SK-N-SH (cell line): ENCODE measurements around the gene COX7A1. TPM values are rescaled to one million over a fixed set of nuclear protein-coding genes. Genes with fewer than 3 reads are reported as not detected.

Experiments
- CTCF ChIA-PET: fragments of 300-600, 350-600 bp; formaldehyde crosslinking; extraction: SDS; loops from one replicate; lab custom pipeline; 2021; lab: Yijun Ruan, JAX
- POLR2A ChIA-PET: fragments of 350-600 bp; sonication (Branson Sonifier 250); formaldehyde crosslinking; extraction: SDS; loops from one replicate; lab custom pipeline; 2020; ENCODE audit warnings: antibody characterized with exemption, inconsistent platforms; lab: Yijun Ruan, JAX
- DNase-seq: peaks from one replicate; pipeline ENCODE4 v3.0.0; 2012
- H2AFZ ChIP-seq: fragments of 200-600 bp; sonication (generic); 2 replicates; pipeline ENCODE4 v1.8.1; 2016; ENCODE audit warnings: antibody characterized with exemption, mild to moderate bottlenecking, low read depth
- H3F3A ChIP-seq: fragments of 200-600 bp; sonication (generic); replicated peaks from 2 replicates; pipeline ENCODE3; 2016; ENCODE audit warnings: antibody characterized with exemption, mild to moderate bottlenecking; ENCODE audit not compliant: insufficient read depth
- H3K27ac ChIP-seq, 2 experiments: fragments of 200-500 bp in 1 of 2; fragments of 200-600 bp in 1 of 2; sonication (Bioruptor generic) in 1 of 2; sonication (generic), shearing (Covaris generic) in 1 of 2; 2 replicates each; pipeline versions ENCODE4 v1.5.1 to v1.6.1; 2014 to 2016; ENCODE audit warnings: low read depth in 2 of 2, inconsistent platforms in 1 of 2, low read length in 1 of 2, mild to moderate bottlenecking in 1 of 2, mixed read lengths in 1 of 2
- H3K27me3 ChIP-seq: fragments of 200-600 bp; sonication (generic), shearing (Covaris generic); 2 replicates; pipeline ENCODE4 v1.6.1; 2016; ENCODE audit warnings: mixed run types; ENCODE audit not compliant: insufficient read depth
- H3K36me3 ChIP-seq, 2 experiments: fragments of 200-500 bp in 1 of 2; fragments of 200-600 bp in 1 of 2; sonication (Bioruptor generic) in 1 of 2; sonication (generic) in 1 of 2; replicated peaks in 1 of 2; 2 replicates each; pipeline versions ENCODE3 to v1.5.1; 2014 to 2016; ENCODE audit warnings: low read length in 1 of 2, mild to moderate bottlenecking in 1 of 2; ENCODE audit not compliant: insufficient read depth in 2 of 2, control insufficient read depth in 1 of 2
- H3K4me1 ChIP-seq, 2 experiments: fragments of 200-500 bp in 1 of 2; fragments of 200-600 bp in 1 of 2; sonication (Bioruptor generic) in 1 of 2; sonication (generic), shearing (Covaris generic) in 1 of 2; 2 replicates each; pipeline versions ENCODE4 v1.5.1 to v1.6.1; 2014 to 2016; ENCODE audit warnings: low read depth in 1 of 2, low read length in 1 of 2, mixed run types in 1 of 2; ENCODE audit not compliant: insufficient read depth in 2 of 2, control insufficient read depth in 1 of 2
- H3K4me2 ChIP-seq: fragments of 200-600 bp; sonication (generic), shearing (Covaris generic); 2 replicates; pipeline ENCODE4 v1.6.1; 2017; ENCODE audit warnings: mixed run types
- H3K4me3 ChIP-seq, 2 experiments: fragments of 200-500 bp in 1 of 2; fragments of 200-600 bp in 1 of 2; sonication (Bioruptor generic) in 1 of 2; sonication (generic), shearing (Covaris generic) in 1 of 2; 2 replicates each; pipeline versions ENCODE4 v1.5.1 to v1.8.1; 2014 to 2016; ENCODE audit warnings: low read depth in 2 of 2, inconsistent platforms in 1 of 2, low read length in 1 of 2, mild to moderate bottlenecking in 1 of 2, mixed read lengths in 1 of 2, moderate library complexity in 1 of 2
- H3K79me2 ChIP-seq: fragments of 200-600 bp; sonication (generic); 2 replicates; pipeline ENCODE4 v1.8.1; 2017; ENCODE audit warnings: mild to moderate bottlenecking; ENCODE audit not compliant: insufficient read depth
- H3K9ac ChIP-seq: fragments of 200-600 bp; sonication (generic); 2 replicates; pipeline ENCODE4 v1.6.1; 2017; ENCODE audit warnings: mixed run types
- H3K9me2 ChIP-seq: fragments of 200-600 bp; sonication (generic); 2 replicates; pipeline ENCODE4 v1.6.1; 2017; ENCODE audit warnings: mixed run types
- H3K9me3 ChIP-seq: fragments of 200-600 bp; sonication (generic); 2 replicates; pipeline ENCODE4 v1.6.1; 2017; ENCODE audit warnings: mixed run types, mild to moderate bottlenecking, moderate library complexity
- H4K20me1 ChIP-seq: fragments of 200-600 bp; sonication (generic); 2 replicates; pipeline ENCODE4 v1.6.1; 2017; ENCODE audit warnings: mild to moderate bottlenecking, mixed run types; ENCODE audit not compliant: insufficient read depth
- ELF1 ChIP-seq: IDR thresholded peaks from 2 replicates; pipeline ENCODE4 v1.4.0; 2012
- EP300 ChIP-seq, 2 experiments: IDR thresholded peaks; 2 replicates each; pipeline versions ENCODE4 v1.4.0 to v1.6.1; 2012; ENCODE audit warnings: borderline replicate concordance in 1 of 2, low read depth in 1 of 2, low read length in 1 of 2
- FOXJ3 ChIP-seq: sonication (generic); formaldehyde crosslinking; IDR thresholded peaks from 2 replicates; pipeline ENCODE4 v1.5.1; 2020; ENCODE audit warnings: mild to moderate bottlenecking, missing genetic modification reagents
- FOXM1 ChIP-seq: IDR thresholded peaks from 2 replicates; pipeline ENCODE4 v1.4.0; 2012; ENCODE audit warnings: low read depth, mild to moderate bottlenecking
- GATA2 ChIP-seq: sonication (generic); formaldehyde crosslinking; IDR thresholded peaks from 2 replicates; pipeline ENCODE4 v1.5.0; 2020; ENCODE audit warnings: mild to moderate bottlenecking, missing genetic modification reagents
- JUND ChIP-seq: IDR thresholded peaks from 2 replicates; pipeline ENCODE4 v1.4.0; 2012
- MAX ChIP-seq: IDR thresholded peaks from 2 replicates; pipeline ENCODE4 v1.4.0; 2012; ENCODE audit warnings: low read depth
- MXI1 ChIP-seq: IDR thresholded peaks from 2 replicates; pipeline ENCODE4 v1.6.1; 2012; ENCODE audit warnings: mild to moderate bottlenecking, low read depth, low read length, improper control_type of control experiment
- NFIC ChIP-seq: IDR thresholded peaks from 2 replicates; pipeline ENCODE4 v1.4.0; 2012; ENCODE audit warnings: borderline replicate concordance
- NRF1 ChIP-seq: IDR thresholded peaks from 2 replicates; pipeline ENCODE4 v1.6.1; 2012; ENCODE audit warnings: low read depth, mild to moderate bottlenecking, low read length
- POLR2AphosphoS5 ChIP-seq: IDR thresholded peaks from 2 replicates; pipeline ENCODE4 v1.6.1; 2012; ENCODE audit warnings: low read depth, low read length
- RAD21 ChIP-seq: IDR thresholded peaks from 2 replicates; pipeline ENCODE4 v1.6.1; 2012; ENCODE audit warnings: mild to moderate bottlenecking, low read length
- RCOR1 ChIP-seq: fragments of 150-350 bp; IDR thresholded peaks from 2 replicates; pipeline ENCODE4 v1.6.1; 2017; ENCODE audit warnings: antibody characterized with exemption, low read length
- REST ChIP-seq: IDR thresholded peaks from 2 replicates; pipeline ENCODE4 v1.6.1; 2012; ENCODE audit warnings: mild to moderate bottlenecking, low read depth, low read length, moderate library complexity
- RFX5 ChIP-seq: IDR thresholded peaks from 2 replicates; pipeline ENCODE4 v1.6.1; 2012; ENCODE audit warnings: mild to moderate bottlenecking, improper control_type of control experiment, low read length
- RXRA ChIP-seq: IDR thresholded peaks from 2 replicates; pipeline ENCODE4 v1.4.0; 2012; ENCODE audit warnings: low read depth, mild to moderate bottlenecking, borderline replicate concordance
- SIN3A ChIP-seq: IDR thresholded peaks from 2 replicates; pipeline ENCODE4 v1.6.1; 2012; ENCODE audit warnings: low read depth, mild to moderate bottlenecking, low read length, moderate library complexity, borderline replicate concordance
- TCF12 ChIP-seq: IDR thresholded peaks from 2 replicates; pipeline ENCODE4 v1.4.0; 2012
- TEAD4 ChIP-seq: IDR thresholded peaks from 2 replicates; pipeline ENCODE4 v1.4.0; 2012; ENCODE audit warnings: mild to moderate bottlenecking, borderline replicate concordance; ENCODE audit not compliant: insufficient read depth
- USF1 ChIP-seq: IDR thresholded peaks from 2 replicates; pipeline ENCODE4 v1.4.0; 2012; ENCODE audit warnings: low read depth, borderline replicate concordance
- WGBS: methylation state at CpG from one replicate; pipeline ENCODE4 v1.1.6; 2017; ENCODE audit warnings: low lambda C conversion rate; 5-methylcytosine and 5-hydroxymethylcytosine counted together
- polyA plus RNA-seq, 3 experiments: library from polyadenylated mRNA; depleted of rRNA; stranded (reverse); fragments of >200 nt; gene quantifications; 2 replicates each; pipeline ENCODE4 v1.2.3, GENCODE V29; 2012

Gene COX7A1
- polyA plus RNA-seq (2012; rRNA removed), result not detected in 2 replicates
- not detected in 2 replicates for polyA plus RNA-seq (2012; cell fraction: cytosol; rRNA removed)
- not detected in 2 replicates for polyA plus RNA-seq (2012; cell fraction: nucleus; rRNA removed)

GRCh38 chr19:36152352-36153091 is at the start of gene COX7A1:
Gene COX7A1 (minus strand): TSS chr19:36152447. CDS start chr19:36152407, 40 bp downstream.
- TF ChIP-seq NRF1, result no peak
- TF ChIP-seq RAD21, result no peak
- no peak for TF ChIP-seq ELF1
- TF ChIP-seq GATA2 (CRISPR knock-in tag), result no peak
- TF ChIP-seq SIN3A, result no peak
- TF ChIP-seq RFX5, result no peak
- TF ChIP-seq MXI1, result no peak
- TF ChIP-seq FOXJ3 (CRISPR knock-in tag), result no peak
- TF ChIP-seq REST, result no peak
- TF ChIP-seq RCOR1, result no peak
- no peak within 1 kb of the TSS for H3K4me2 ChIP-seq
- H3F3A ChIP-seq, result peaks cover 9% of the 10 kb centered on the region
- peaks cover 3% of the 10 kb centered on the region; the same call in 1 of the 2 replicates for H3K79me2 ChIP-seq
- H3K36me3 ChIP-seq, result peaks cover 12 to 28% of the 10 kb centered on the region in 2 experiments
- no peaks in the 10 kb centered on the region for H3K27me3 ChIP-seq
- no peak within 1 kb of the TSS for H3K27ac ChIP-seq
- H3K9me3 ChIP-seq, result no peaks in the 10 kb centered on the region
- H2AFZ ChIP-seq, result no peak within 1 kb of the TSS
- no peak for DNase-seq
- CTCF ChIA-PET, result interaction anchor here (1.4 kb wide), 1 partner anchor 25 kb away, joined by 6 read pairs; no protein-coding TSS in a partner anchor
- no peaks in the 10 kb centered on the region for H4K20me1 ChIP-seq
- H3K4me3 ChIP-seq, result no peak within 1 kb of the TSS
- no peaks in the 10 kb centered on the region for H3K9me2 ChIP-seq
- POLR2A ChIA-PET, result no interaction called here
- H3K9ac ChIP-seq, result no peak within 1 kb of the TSS
- H3K4me1 ChIP-seq, result no peaks in the 10 kb centered on the region
- WGBS, result 95% methylated on average over 34 of the region's 40 CpGs

GRCh38 chr19:36201684-36202083 is 49.4 kb upstream of the COX7A1 start:
- POLR2A ChIA-PET, result no interaction called here
- H3F3A ChIP-seq, result no peaks in the 10 kb centered on the region
- 91% methylated on average over 6 of the region's 6 CpGs for WGBS
- CTCF ChIA-PET, result interaction anchor here (2.6 to 3.6 kb wide), 2 partner anchors 12 to 74 kb away, joined by 7 to 10 read pairs; no protein-coding TSS in a partner anchor
- H3K9me3 ChIP-seq, result no peaks in the 10 kb centered on the region
- H4K20me1 ChIP-seq, result no peaks in the 10 kb centered on the region
- H3K79me2 ChIP-seq, result no peaks in the 10 kb centered on the region
- H3K9me2 ChIP-seq, result no peaks in the 10 kb centered on the region
- no peak overlapping the region for H2AFZ ChIP-seq
- H3K4me3 ChIP-seq, result no peak overlapping the region
- DNase-seq, result no peak
- no peaks in the 10 kb centered on the region for H3K4me1 ChIP-seq
- H3K9ac ChIP-seq, result no peak overlapping the region
- H3K27me3 ChIP-seq, result no peaks in the 10 kb centered on the region
- H3K27ac ChIP-seq, result no peak overlapping the region
- H3K4me2 ChIP-seq, result no peak overlapping the region
- H3K36me3 ChIP-seq, result peaks cover 0 to 3% of the 10 kb centered on the region in 2 experiments
- TF ChIP-seq REST (no peak), MAX (no peak), RXRA (no peak), USF1 (no peak), TCF12 (no peak), EP300 (IDR thresholded peaks at IDR 0.05; ENCODE audit: borderline replicate concordance in 1 of 2, low read depth in 1 of 2, low read length in 1 of 2) (no peak), NFIC (no peak), TEAD4 (no peak), JUND (no peak), FOXM1 (no peak), RFX5 (no peak), POLR2AphosphoS5 (no peak)
